ENCODE data around the gene SGSM2.
"Not testable (repeated sequence)": the region's sequence is repeated elsewhere in the genome, so short reads cannot be mapped to it uniquely, and the experiment has no call there.

GRCh38 chr17:2316916-2317205 lies 20.4 kb upstream of the SGSM2 start:
- TF ChIP-seq POLR2AphosphoS5, CTCF (IDR thresholded peaks at IDR 0.05): not testable (repeated sequence)

Data from gastroesophageal sphincter (tissue), 3 donors.